Measurements from ENCODE around the gene RNU6-8. TPM values are rescaled to one million over a fixed set of nuclear protein-coding genes. Genes with fewer than 3 reads are reported as not detected.

The RNU6-8 gene
- total RNA-seq, 1 donor from 2014 or later: not detected

DNA sequence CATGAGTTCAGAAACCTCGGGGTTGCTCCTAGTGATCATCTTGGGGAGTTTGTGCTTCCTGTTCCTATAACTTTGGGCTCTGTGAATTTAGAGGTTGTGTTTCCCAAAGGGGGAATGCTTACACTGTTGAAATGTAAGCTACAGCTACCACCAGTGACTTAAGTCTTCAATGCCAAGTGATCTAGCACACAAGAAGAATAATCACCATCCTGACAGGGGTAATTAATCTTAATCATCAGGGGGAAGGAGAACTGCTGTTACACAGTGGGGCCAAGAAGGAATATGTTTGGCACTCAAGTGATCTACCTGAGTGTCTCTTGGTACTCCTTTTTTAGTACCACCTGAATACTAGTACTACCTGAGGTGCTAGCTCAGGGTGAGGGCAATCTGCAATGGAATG, 36.1 kb downstream of the RNU6-8 start:
- Mint-ChIP-seq H3K27ac (no peak overlapping the region), H3K9me3 (ENCODE audit: low read depth) (no peaks in the 10 kb centered on the region), H3K4me1 (ENCODE audit: low read depth) (no peaks in the 10 kb centered on the region), H3K4me3 (ENCODE audit: low read depth) (no peak overlapping the region), H3K36me3 (ENCODE audit: insufficient read depth) (no peaks in the 10 kb centered on the region), H3K27me3 (no peaks in the 10 kb centered on the region)
- TF ChIP-seq, protein P1, sequence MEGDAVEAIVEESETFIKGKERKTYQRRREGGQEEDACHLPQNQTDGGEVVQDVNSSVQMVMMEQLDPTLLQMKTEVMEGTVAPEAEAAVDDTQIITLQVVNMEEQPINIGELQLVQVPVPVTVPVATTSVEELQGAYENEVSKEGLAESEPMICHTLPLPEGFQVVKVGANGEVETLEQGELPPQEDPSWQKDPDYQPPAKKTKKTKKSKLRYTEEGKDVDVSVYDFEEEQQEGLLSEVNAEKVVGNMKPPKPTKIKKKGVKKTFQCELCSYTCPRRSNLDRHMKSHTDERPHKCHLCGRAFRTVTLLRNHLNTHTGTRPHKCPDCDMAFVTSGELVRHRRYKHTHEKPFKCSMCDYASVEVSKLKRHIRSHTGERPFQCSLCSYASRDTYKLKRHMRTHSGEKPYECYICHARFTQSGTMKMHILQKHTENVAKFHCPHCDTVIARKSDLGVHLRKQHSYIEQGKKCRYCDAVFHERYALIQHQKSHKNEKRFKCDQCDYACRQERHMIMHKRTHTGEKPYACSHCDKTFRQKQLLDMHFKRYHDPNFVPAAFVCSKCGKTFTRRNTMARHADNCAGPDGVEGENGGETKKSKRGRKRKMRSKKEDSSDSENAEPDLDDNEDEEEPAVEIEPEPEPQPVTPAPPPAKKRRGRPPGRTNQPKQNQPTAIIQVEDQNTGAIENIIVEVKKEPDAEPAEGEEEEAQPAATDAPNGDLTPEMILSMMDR (IDR thresholded peaks at IDR 0.05; ENCODE audit: unreplicated experiment): no peak
- DNase-seq (ENCODE audit: low spot score, unreplicated experiment): no peak

DNA sequence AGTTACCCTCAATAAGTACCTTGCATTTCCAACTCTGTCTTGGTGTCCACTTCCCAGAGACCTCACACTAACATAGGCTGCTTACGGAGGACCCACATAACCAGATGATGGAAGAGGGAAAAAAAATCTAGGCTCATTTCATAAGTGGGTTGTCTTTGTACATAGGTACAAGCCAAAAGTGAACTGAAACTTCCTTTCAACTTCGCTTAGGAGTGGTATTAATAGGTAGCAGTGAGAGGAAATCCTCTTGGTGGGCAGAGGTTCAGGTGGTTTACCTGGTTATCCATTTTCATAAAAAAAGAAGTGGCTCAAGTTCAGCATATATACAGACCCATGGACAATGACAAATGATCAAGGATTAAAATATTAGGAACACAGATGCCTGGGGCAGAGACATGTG, 37.0 kb downstream of the RNU6-8 start:
- H3K9me3 Mint-ChIP-seq (ENCODE audit: low read depth): no peaks in the 10 kb centered on the region
- H3K27me3 Mint-ChIP-seq: no peaks in the 10 kb centered on the region
- TF ChIP-seq, protein P1 (IDR thresholded peaks at IDR 0.05; ENCODE audit: unreplicated experiment): no peak
- H3K4me1 Mint-ChIP-seq (ENCODE audit: low read depth): no peaks in the 10 kb centered on the region
- H3K27ac Mint-ChIP-seq: no peak overlapping the region
- H3K36me3 Mint-ChIP-seq (ENCODE audit: insufficient read depth): no peaks in the 10 kb centered on the region
- H3K4me3 Mint-ChIP-seq (ENCODE audit: low read depth): no peak overlapping the region
- no peak for DNase-seq (ENCODE audit: low spot score, unreplicated experiment)

Other genes with a start within 250 kb of the RNU6-8 start
- gene ARHGAP5, start 126.0 kb downstream of the RNU6-8 start, total RNA-seq: 176 and 182 TPM in 2 replicates
- not detected in 2 replicates for gene RNU6-7, start 1.2 kb downstream of the RNU6-8 start, total RNA-seq
- gene AKAP6, start 126.0 kb upstream of the RNU6-8 start, total RNA-seq: 2.9 and 3.4 TPM in 2 replicates

Data from progenitor cell of endocrine pancreas (in vitro differentiated cells).